HL-60 (cell line): ENCODE measurements around the gene RERE.

Source experiments
- DNase-seq, 2 experiments: peaks; one replicate each; pipeline ENCODE4 v3.0.0-alpha.2; 2010 to 2020; ENCODE audit warnings: low read depth in 1 of 2, low spot score in 1 of 2
- H3K27ac ChIP-seq: fragments of 250-450 bp; sonication (Bioruptor Pico); replicated peaks from 2 replicates; pipeline ENCODE4 v1.5.1; 2020; ENCODE audit warnings: mild to moderate bottlenecking, moderate library complexity
- H3K27me3 ChIP-seq: fragments of 250-450 bp; sonication (Bioruptor Pico); 2 replicates; pipeline ENCODE4 v1.5.1; 2021; ENCODE audit warnings: mild to moderate bottlenecking, moderate library complexity; ENCODE audit not compliant: insufficient read depth, poor library complexity, severe bottlenecking
- H3K4me3 ChIP-seq: replicated peaks from 2 replicates; pipeline ENCODE4 v1.5.1; 2011; ENCODE audit warnings: mild to moderate bottlenecking, control low read depth, low read length; ENCODE audit not compliant: insufficient read depth
- CTCF ChIP-seq: IDR thresholded peaks from one replicate; pipeline ENCODE4 v1.5.1; 2011; ENCODE audit warnings: low read length, control low read depth, inconsistent platforms; ENCODE audit not compliant: insufficient read depth
- GABPA ChIP-seq: IDR thresholded peaks from 2 replicates; pipeline ENCODE4 v1.6.1; 2012; ENCODE audit warnings: low read depth
- POLR2AphosphoS5 ChIP-seq: IDR thresholded peaks from 2 replicates; pipeline ENCODE4 v1.6.1; 2012; ENCODE audit warnings: low read depth
- REST ChIP-seq: IDR thresholded peaks from 2 replicates; pipeline ENCODE4 v1.6.1; 2012; ENCODE audit warnings: low read depth; ENCODE audit not compliant: insufficient replicate concordance
- SPI1 ChIP-seq: IDR thresholded peaks from 2 replicates; pipeline ENCODE4 v1.6.1; 2012; ENCODE audit warnings: low read depth, mild to moderate bottlenecking, borderline replicate concordance

The RERE gene

GRCh38 chr1:8540971-8541370 is 276.5 kb downstream of the RERE start:
- H3K4me3 ChIP-seq, result no peak overlapping the region
- no peaks in the 10 kb centered on the region for H3K27me3 ChIP-seq
- H3K27ac ChIP-seq, result no peak overlapping the region
- TF ChIP-seq SPI1 (no peak), REST (no peak), POLR2AphosphoS5 (no peak), CTCF (no peak), GABPA (no peak)
- DNase-seq, result no peak

- no peaks in the 10 kb centered on the region for H3K27me3 ChIP-seq
- DNase-seq, result no peak
- TF ChIP-seq SPI1, result no peak
- no peak for TF ChIP-seq POLR2AphosphoS5
- TF ChIP-seq CTCF, result no peak
- no peak for TF ChIP-seq REST
- no peak for TF ChIP-seq GABPA
- H3K4me3 ChIP-seq, result no peak overlapping the region
- H3K27ac ChIP-seq, result no peak overlapping the region
Measured at GRCh38 chr1:8540261-8540941, 277.0 kb downstream of the RERE start.

- no peak for DNase-seq
- TF ChIP-seq GABPA (no peak), REST (no peak)
- H3K4me3 ChIP-seq, result no peak overlapping the region
- H3K27ac ChIP-seq, result no peak overlapping the region
- H3K27me3 ChIP-seq, result no peaks in the 10 kb centered on the region
Measured at GRCh38 chr1:8539683-8540082, 277.8 kb downstream of the RERE start.
